Endothelial cell of umbilical vein (primary cell): ENCODE data around the gene UBXN2A. TPM values are rescaled to one million over a fixed set of nuclear protein-coding genes. Genes with fewer than 3 reads are reported as not detected.
"Not testable (repeated sequence)": the region's sequence is repeated elsewhere in the genome, so short reads cannot be mapped to it uniquely, and the experiment has no call there.

Experiments
- BruUV-seq: library from RNA; stranded (reverse); fragments of 400-500 nt; replicated peaks from 2 replicates; lab custom pipeline; 2021; lab: Mats Ljungman, UMichigan
- CTCF ChIA-PET: fragments of 300-600, 350-600 bp; sonication (Branson Sonifier 250); formaldehyde crosslinking; loops from one replicate; lab custom pipeline; 2021; ENCODE audit warnings: antibody characterized with exemption, inconsistent platforms; lab: Charles Lee
- POLR2A ChIA-PET: fragments of 300-600, 350-600 bp; sonication (Branson Sonifier 250); formaldehyde crosslinking; loops from one replicate; lab custom pipeline; 2021; ENCODE audit warnings: antibody characterized with exemption, inconsistent platforms; lab: Charles Lee
- DNase-seq: peaks from one replicate; pipeline ENCODE4 v3.0.0-alpha.2; 2011; ENCODE audit warnings: low read depth, low spot score
- FAIRE-seq: peaks from 2 replicates; lab custom pipeline; 2011; peaks lifted over from hg19 to GRCh38; lab: Jason Lieb, UNC
- H2AFZ ChIP-seq: 2 replicates; pipeline ENCODE4 v1.6.0; 2012; ENCODE audit warnings: low read depth, low read length, control low read depth, inconsistent platforms
- H3K27ac ChIP-seq: 2 replicates; pipeline ENCODE4 v1.5.1; 2011; ENCODE audit warnings: low read depth, mild to moderate bottlenecking, control low read depth, low read length, moderate library complexity; ENCODE audit not compliant: insufficient read depth
- H3K27me3 ChIP-seq, 2 experiments: 2 replicates each; pipeline versions ENCODE4 v1.6.0 to v1.6.1; 2011; ENCODE audit warnings: low read length in 2 of 2, mixed read lengths in 1 of 2; ENCODE audit not compliant: control insufficient read depth in 2 of 2, insufficient read depth in 2 of 2
- H3K36me3 ChIP-seq, 2 experiments: 2 replicates in 1 of 2; 3 replicates in 1 of 2; pipeline ENCODE4 v1.5.1; 2011; ENCODE audit warnings: low read length in 2 of 2, mild to moderate bottlenecking in 1 of 2, moderate library complexity in 1 of 2; ENCODE audit not compliant: control insufficient read depth in 2 of 2, insufficient read depth in 2 of 2; ENCODE audit errors: extremely low read depth in 1 of 2
- H3K4me1 ChIP-seq: 3 replicates; pipeline ENCODE4 v1.5.1; 2011; ENCODE audit warnings: mild to moderate bottlenecking, low read length; ENCODE audit not compliant: control insufficient read depth, insufficient read depth; ENCODE audit errors: extremely low read depth
- H3K4me2 ChIP-seq: 2 replicates; pipeline ENCODE4 v1.6.1; 2011; ENCODE audit warnings: low read length, control low read depth, mixed read lengths; ENCODE audit not compliant: insufficient read depth
- H3K4me3 ChIP-seq, 3 experiments: fragments of 200-600 bp in 1 of 3; sonication (generic), shearing (Covaris generic) in 1 of 3; replicated peaks in 1 of 3; 2 replicates each; pipeline ENCODE4 v1.5.1; 2011 to 2016; ENCODE audit warnings: control low read depth in 3 of 3, low read length in 3 of 3, mild to moderate bottlenecking in 2 of 3, inconsistent platforms in 1 of 3, low read depth in 1 of 3, moderate library complexity in 1 of 3; ENCODE audit not compliant: insufficient read depth in 1 of 3
- H3K79me2 ChIP-seq: 2 replicates; pipeline ENCODE4 v1.6.0; 2012; ENCODE audit warnings: low read length, inconsistent platforms; ENCODE audit not compliant: control insufficient read depth, insufficient read depth
- H3K9ac ChIP-seq: replicated peaks from 2 replicates; pipeline ENCODE3; 2011; ENCODE audit warnings: low read length, control low read depth; ENCODE audit not compliant: insufficient read depth; ENCODE audit errors: extremely low read depth
- H3K9me1 ChIP-seq: replicated peaks from 3 replicates; pipeline ENCODE4 v1.6.0; 2011; ENCODE audit warnings: mild to moderate bottlenecking, low read length; ENCODE audit not compliant: control insufficient read depth, insufficient read depth; ENCODE audit errors: extremely low read depth
- H3K9me3 ChIP-seq: replicated peaks from 2 replicates; pipeline ENCODE4 v1.5.1; 2012; ENCODE audit warnings: low read length, inconsistent platforms; ENCODE audit not compliant: control insufficient read depth, insufficient read depth
- H4K20me1 ChIP-seq: replicated peaks from 2 replicates; pipeline ENCODE3; 2011; ENCODE audit warnings: mild to moderate bottlenecking, low read length; ENCODE audit not compliant: control insufficient read depth, insufficient read depth; ENCODE audit errors: extremely low read depth
- EZH2 ChIP-seq: IDR thresholded peaks from 2 replicates; pipeline ENCODE4 v1.6.1; 2012; ENCODE audit warnings: borderline replicate concordance, low read depth, mild to moderate bottlenecking, moderate library complexity, low read length, inconsistent platforms; ENCODE audit not compliant: severe bottlenecking
- FOS ChIP-seq: IDR thresholded peaks from 2 replicates; pipeline ENCODE4 v1.6.1; 2011; ENCODE audit warnings: mild to moderate bottlenecking, low read length, moderate library complexity, borderline replicate concordance; ENCODE audit not compliant: insufficient read depth
- GATA2 ChIP-seq: IDR thresholded peaks from 2 replicates; pipeline ENCODE4 v1.7.0; 2011; ENCODE audit warnings: low read depth, mild to moderate bottlenecking, moderate library complexity, mixed read lengths, low read length; ENCODE audit not compliant: insufficient read length, insufficient read depth
- JUN ChIP-seq: IDR thresholded peaks from 2 replicates; pipeline ENCODE4 v1.6.1; 2011; ENCODE audit warnings: borderline replicate concordance, low read depth; ENCODE audit not compliant: insufficient read length, insufficient read depth
- MYC ChIP-seq: IDR thresholded peaks from one replicate; pipeline ENCODE4 v1.6.1; 2011; ENCODE audit warnings: mild to moderate bottlenecking, low read depth, low read length
- POLR2A ChIP-seq: IDR thresholded peaks from 2 replicates; pipeline ENCODE4 v1.6.1; 2012; ENCODE audit warnings: low read depth, mild to moderate bottlenecking, control low read depth, low read length
- POLR2AphosphoS5 ChIP-seq: IDR thresholded peaks from 2 replicates; pipeline ENCODE4 v1.6.1; 2012; ENCODE audit warnings: low read depth, mild to moderate bottlenecking, control low read depth, low read length, moderate library complexity; ENCODE audit not compliant: insufficient read depth
- dilution Hi-C: fragments of 300-500 bp; cut with MboI; formaldehyde crosslinking; loops from one replicate; pipeline ENCODE4 v1.15.0; 2019; ENCODE audit warnings: low sequenced_read_pairs; ENCODE audit not compliant: extremely low pct_ligation_motif_present
- intact Hi-C: fragments of 100-400 bp; cut with micrococcal nuclease; formaldehyde crosslinking; loops from one replicate; pipeline ENCODE4 v1.10.0; 2022
- polyA plus RNA-seq, 4 experiments: library from polyadenylated mRNA; depleted of rRNA in 3 of 4; stranded (reverse) in 3 of 4; unstranded in 1 of 4; fragments of >200 nt; gene quantifications; 2 replicates each; pipeline versions ENCODE4 v1.2.1 to v1.2.3, GENCODE V29; 2011 to 2012; ENCODE audit warnings: missing spikeins in 1 of 4
- total RNA-seq: library from RNA; stranded (reverse); gene quantifications from 2 replicates; pipeline ENCODE4 v1.2.3, GENCODE V29; 2021
- TF ChIP-seq, protein P1 (sequence below), 2 donors: IDR thresholded peaks; 1 replicate in 1 of 2; 2 replicates in 1 of 2; pipeline ENCODE4 v1.5.1; 2011; ENCODE audit warnings: low read length in 2 of 2, mild to moderate bottlenecking in 2 of 2, moderate library complexity in 2 of 2, control low read depth in 1 of 2, inconsistent platforms in 1 of 2, low read depth in 1 of 2; ENCODE audit not compliant: insufficient read depth in 1 of 2; ENCODE audit errors: extremely low read depth in 1 of 2
- TF ChIP-seq, protein P2 (sequence below): IDR thresholded peaks from 2 replicates; pipeline ENCODE4 v1.6.1; 2011; ENCODE audit not compliant: insufficient read depth, insufficient read length

Gene UBXN2A
- total and polyA plus RNA-seq, 2 donors (not counting 3 experiments of a cell fraction or from before 2014, with no cell fraction given): 3.6 to 19.0 TPM

DNA sequence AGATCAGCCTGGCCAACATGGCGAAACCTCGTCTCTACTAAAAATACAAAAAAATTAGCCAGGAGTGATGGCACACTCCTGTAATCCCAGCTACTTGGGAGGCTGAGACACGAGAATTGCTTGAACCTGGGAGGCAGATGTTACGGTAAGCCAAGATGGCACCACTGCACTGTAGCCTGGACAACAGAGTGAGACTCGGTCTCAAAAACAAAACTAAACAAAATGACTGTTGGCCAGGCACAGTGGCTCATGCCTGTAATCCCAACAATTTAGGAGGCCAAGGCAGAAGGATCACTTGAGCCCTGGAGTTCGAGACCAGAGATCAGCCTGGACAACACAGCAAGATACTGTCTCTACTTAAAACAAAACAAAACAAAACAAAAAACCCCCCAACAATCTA, 102.9 kb downstream of the UBXN2A start:
- intact Hi-C loops, BruUV-seq, H3K9me3 ChIP-seq, H3K4me2 ChIP-seq, H3K27me3 ChIP-seq, H3K27ac ChIP-seq, H3K4me3 ChIP-seq, H2AFZ ChIP-seq, dilution Hi-C loops, H3K9me1 ChIP-seq, POLR2A ChIA-PET, DNase-seq, H3K4me1 ChIP-seq, H3K36me3 ChIP-seq, H3K9ac ChIP-seq, FAIRE-seq, CTCF ChIA-PET, H4K20me1 ChIP-seq: not testable (repeated sequence)
- H3K79me2 ChIP-seq: peaks cover 24% of the 10 kb centered on the region

GRCh38 chr2:24045511-24046508, 105.5 kb downstream of the UBXN2A start:
- Histone ChIP-seq H2AFZ (no peak overlapping the region), H3K9me3 (no peaks in the 10 kb centered on the region), H3K79me2 (peaks cover 23% of the 10 kb centered on the region), H4K20me1 (no peaks in the 10 kb centered on the region), H3K4me3 (peak overlapping the region in 2 of 3 experiments; percentile 89), H3K36me3 (no peaks in the 10 kb centered on the region), H3K27ac (no peak overlapping the region), H3K9me1 (no peaks in the 10 kb centered on the region), H3K27me3 (no peaks in the 10 kb centered on the region), H3K4me2 (peak overlapping the region; percentile 80), H3K9ac (peak overlapping the region; percentile 82), H3K4me1 (peaks cover 23% of the 10 kb centered on the region)
- dilution Hi-C loops (no loop called here), intact Hi-C loops (no loop called here)
- ChIA-PET POLR2A (interaction anchor here (1.6 kb wide), 1 partner anchor 38 kb away, joined by 7 read pairs; no protein-coding TSS in a partner anchor), CTCF (no interaction called here)
- FAIRE-seq (no peak), DNase-seq (no peak)
- TSS peak; percentile 64 for BruUV-seq
- TF ChIP-seq POLR2AphosphoS5: no peak
- TF ChIP-seq, protein P1, sequence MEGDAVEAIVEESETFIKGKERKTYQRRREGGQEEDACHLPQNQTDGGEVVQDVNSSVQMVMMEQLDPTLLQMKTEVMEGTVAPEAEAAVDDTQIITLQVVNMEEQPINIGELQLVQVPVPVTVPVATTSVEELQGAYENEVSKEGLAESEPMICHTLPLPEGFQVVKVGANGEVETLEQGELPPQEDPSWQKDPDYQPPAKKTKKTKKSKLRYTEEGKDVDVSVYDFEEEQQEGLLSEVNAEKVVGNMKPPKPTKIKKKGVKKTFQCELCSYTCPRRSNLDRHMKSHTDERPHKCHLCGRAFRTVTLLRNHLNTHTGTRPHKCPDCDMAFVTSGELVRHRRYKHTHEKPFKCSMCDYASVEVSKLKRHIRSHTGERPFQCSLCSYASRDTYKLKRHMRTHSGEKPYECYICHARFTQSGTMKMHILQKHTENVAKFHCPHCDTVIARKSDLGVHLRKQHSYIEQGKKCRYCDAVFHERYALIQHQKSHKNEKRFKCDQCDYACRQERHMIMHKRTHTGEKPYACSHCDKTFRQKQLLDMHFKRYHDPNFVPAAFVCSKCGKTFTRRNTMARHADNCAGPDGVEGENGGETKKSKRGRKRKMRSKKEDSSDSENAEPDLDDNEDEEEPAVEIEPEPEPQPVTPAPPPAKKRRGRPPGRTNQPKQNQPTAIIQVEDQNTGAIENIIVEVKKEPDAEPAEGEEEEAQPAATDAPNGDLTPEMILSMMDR (IDR thresholded peaks at IDR 0.05; ENCODE audit: extremely low read depth in 1 of 2, insufficient read depth in 1 of 2, low read depth in 1 of 2, low read length in 2 of 2): no peak
- TF ChIP-seq JUN: no peak
- no peak for TF ChIP-seq MYC
- TF ChIP-seq EZH2: no peak
- TF ChIP-seq, protein P2, sequence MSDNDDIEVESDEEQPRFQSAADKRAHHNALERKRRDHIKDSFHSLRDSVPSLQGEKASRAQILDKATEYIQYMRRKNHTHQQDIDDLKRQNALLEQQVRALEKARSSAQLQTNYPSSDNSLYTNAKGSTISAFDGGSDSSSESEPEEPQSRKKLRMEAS: no peak
- TF ChIP-seq GATA2: no peak
- no peak for TF ChIP-seq POLR2A
- TF ChIP-seq FOS: no peak
